Astrocyte (in vitro differentiated cells and primary cell): ENCODE data around the gene PDE9A. TPM values are rescaled to one million over a fixed set of nuclear protein-coding genes. Genes with fewer than 3 reads are reported as not detected.

Experiments
- DNase-seq: peaks from one replicate; pipeline ENCODE4 v3.0.0-alpha.2; 2010; ENCODE audit warnings: low read depth
- FAIRE-seq: peaks from 2 replicates; lab custom pipeline; 2011; peaks lifted over from hg19 to GRCh38; lab: Jason Lieb, UNC
- H2AFZ ChIP-seq: 2 replicates; pipeline ENCODE4 v1.6.0; 2012; ENCODE audit warnings: low read depth, low read length, inconsistent platforms
- H3K27ac ChIP-seq: 2 replicates; pipeline ENCODE4 v1.5.1; 2011; ENCODE audit warnings: low read depth, low read length, inconsistent platforms
- H3K27me3 ChIP-seq: 2 replicates; pipeline ENCODE4 v1.6.0; 2011; ENCODE audit warnings: low read length, inconsistent platforms; ENCODE audit not compliant: insufficient read depth
- H3K36me3 ChIP-seq: 2 replicates; pipeline ENCODE4 v1.5.1; 2011; ENCODE audit warnings: low read length, inconsistent platforms; ENCODE audit not compliant: insufficient read depth
- H3K4me1 ChIP-seq: 2 replicates; pipeline ENCODE4 v1.5.1; 2011; ENCODE audit warnings: low read length, inconsistent platforms; ENCODE audit not compliant: insufficient read depth
- H3K4me2 ChIP-seq: 2 replicates; pipeline ENCODE4 v1.6.0; 2012; ENCODE audit warnings: low read length, inconsistent platforms
- H3K4me3 ChIP-seq: 2 replicates; pipeline ENCODE4 v1.5.1; 2011; ENCODE audit warnings: low read depth, mild to moderate bottlenecking, low read length, inconsistent platforms; ENCODE audit not compliant: insufficient read depth
- H3K79me2 ChIP-seq: 2 replicates; pipeline ENCODE4 v1.6.0; 2012; ENCODE audit warnings: mild to moderate bottlenecking, low read length, inconsistent platforms; ENCODE audit not compliant: insufficient read depth
- H3K9ac ChIP-seq: 2 replicates; pipeline ENCODE4 v1.6.0; 2012; ENCODE audit warnings: mild to moderate bottlenecking, low read length, inconsistent platforms
- H3K9me3 ChIP-seq: 2 replicates; pipeline ENCODE4 v1.5.1; 2012; ENCODE audit warnings: low read depth, mild to moderate bottlenecking, low read length, inconsistent platforms; ENCODE audit not compliant: insufficient read depth
- H4K20me1 ChIP-seq: 2 replicates; pipeline ENCODE4 v1.6.0; 2012; ENCODE audit warnings: low read length, inconsistent platforms; ENCODE audit not compliant: insufficient read depth
- H3K27ac Mint-ChIP-seq: one replicate; pipeline ENCODE4 v1.8.0; 2021; ENCODE audit warnings: mild to moderate bottlenecking, mixed read lengths; ENCODE audit not compliant: unreplicated experiment
- H3K27me3 Mint-ChIP-seq: one replicate; pipeline ENCODE4 v1.8.0; 2021; ENCODE audit warnings: low read depth, mixed read lengths; ENCODE audit not compliant: unreplicated experiment
- H3K36me3 Mint-ChIP-seq: one replicate; pipeline ENCODE4 v1.8.0; 2021; ENCODE audit warnings: low read depth, mixed read lengths; ENCODE audit not compliant: unreplicated experiment
- H3K4me1 Mint-ChIP-seq: one replicate; pipeline ENCODE4 v1.8.0; 2021; ENCODE audit warnings: low read depth, mixed read lengths; ENCODE audit not compliant: unreplicated experiment
- H3K4me3 Mint-ChIP-seq: one replicate; pipeline ENCODE4 v1.8.0; 2021; ENCODE audit warnings: mild to moderate bottlenecking, moderate library complexity, mixed read lengths; ENCODE audit not compliant: unreplicated experiment
- H3K9me3 Mint-ChIP-seq: one replicate; pipeline ENCODE4 v1.8.0; 2021; ENCODE audit warnings: mild to moderate bottlenecking, mixed read lengths; ENCODE audit not compliant: unreplicated experiment
- CTCF ChIP-seq: IDR thresholded peaks from 2 replicates; pipeline ENCODE4 v1.5.1; 2011; ENCODE audit warnings: low read depth, mild to moderate bottlenecking, inconsistent platforms, low read length, moderate library complexity; ENCODE audit not compliant: insufficient read depth
- EZH2 ChIP-seq: IDR thresholded peaks from 2 replicates; pipeline ENCODE4 v1.6.1; 2012; ENCODE audit warnings: mild to moderate bottlenecking, low read length, inconsistent platforms; ENCODE audit not compliant: insufficient read depth
- total RNA-seq: library from RNA; stranded (reverse); gene quantifications from 2 replicates; pipeline ENCODE4 v1.2.1, GENCODE V29; 2021

The PDE9A gene
- total RNA-seq, 1 donor from 2014 or later = 7.8 TPM

DNA sequence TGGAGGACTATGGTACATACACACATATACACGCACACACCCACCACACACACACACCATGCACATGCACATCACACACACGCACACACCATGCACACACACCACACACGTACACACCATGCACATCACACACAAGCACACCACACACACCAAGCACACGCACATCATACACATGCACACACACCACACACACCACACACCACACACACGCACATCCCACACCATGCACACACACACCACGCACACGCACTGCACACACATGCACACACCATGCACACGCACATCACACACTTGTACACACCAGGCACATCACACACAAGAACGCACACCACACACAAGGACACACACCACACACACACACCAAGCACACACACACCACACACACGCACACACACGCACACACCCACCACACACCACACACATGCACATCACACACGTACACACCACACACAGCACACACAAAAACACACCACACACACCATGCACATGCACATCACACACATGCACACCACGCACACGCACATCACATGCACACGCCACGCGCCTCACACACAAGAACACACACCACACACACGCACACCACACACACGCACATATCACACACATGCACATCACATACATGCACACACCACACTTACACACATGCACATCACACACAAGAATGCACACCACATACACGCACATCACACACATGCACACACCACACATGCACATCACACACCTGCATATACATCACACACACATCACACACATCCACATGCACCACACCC lies 9.2 kb downstream of the PDE9A start:
- no peak for TF ChIP-seq CTCF
- peak; percentile 12 for TF ChIP-seq EZH2
- peaks cover 20% of the 10 kb centered on the region for H3K27me3 Mint-ChIP-seq
- H3K36me3 ChIP-seq = no peaks in the 10 kb centered on the region
- peaks cover 18% of the 10 kb centered on the region for H4K20me1 ChIP-seq
- H3K4me3 ChIP-seq = no peak overlapping the region
- H3K36me3 Mint-ChIP-seq = peaks cover 5% of the 10 kb centered on the region
- DNase-seq = no peak
- no peak overlapping the region for H3K9ac ChIP-seq
- FAIRE-seq = no peak
- no peaks in the 10 kb centered on the region for H3K4me1 ChIP-seq
- H3K9me3 ChIP-seq = peaks cover 11% of the 10 kb centered on the region
- peak overlapping the region; percentile 1 for H2AFZ ChIP-seq
- H3K4me3 Mint-ChIP-seq = no peak overlapping the region
- H3K27ac ChIP-seq = no peak overlapping the region
- no peak overlapping the region for H3K4me2 ChIP-seq
- H3K27ac Mint-ChIP-seq = no peak overlapping the region
- H3K9me3 Mint-ChIP-seq = peaks cover 2% of the 10 kb centered on the region
- H3K27me3 ChIP-seq = peaks cover 14% of the 10 kb centered on the region
- peaks cover 5% of the 10 kb centered on the region for H3K4me1 Mint-ChIP-seq
- no peaks in the 10 kb centered on the region for H3K79me2 ChIP-seq

- no peak overlapping the region for H3K4me3 Mint-ChIP-seq
- Histone ChIP-seq H3K36me3 (no peaks in the 10 kb centered on the region), H3K4me1 (no peaks in the 10 kb centered on the region), H2AFZ (no peak overlapping the region), H3K4me2 (no peak overlapping the region), H4K20me1 (peaks cover 15% of the 10 kb centered on the region), H3K27me3 (peaks cover 20% of the 10 kb centered on the region), H3K9ac (no peak overlapping the region), H3K79me2 (no peaks in the 10 kb centered on the region), H3K4me3 (no peak overlapping the region), H3K27ac (no peak overlapping the region), H3K9me3 (peaks cover 11% of the 10 kb centered on the region)
- H3K9me3 Mint-ChIP-seq = peaks cover 2% of the 10 kb centered on the region
- peaks cover 5% of the 10 kb centered on the region for H3K36me3 Mint-ChIP-seq
- H3K27ac Mint-ChIP-seq = no peak overlapping the region
- H3K4me1 Mint-ChIP-seq = peaks cover 3% of the 10 kb centered on the region
- DNase-seq (no peak), FAIRE-seq (no peak)
- TF ChIP-seq CTCF = no peak
- TF ChIP-seq EZH2 = no peak
- H3K27me3 Mint-ChIP-seq = peaks cover 19% of the 10 kb centered on the region
Observed at GRCh38 chr21:42663200-42663750, 9.9 kb downstream of the PDE9A start.
